Stomach (tissue), 4 donors: Measurements from ENCODE around the gene CADPS.

Experiments used
- EP300 ChIP-seq: sonication (generic); formaldehyde crosslinking; IDR thresholded peaks from one replicate; pipeline ENCODE4 v1.6.1; 2017; ENCODE audit warnings: antibody characterized with exemption
- POLR2A ChIP-seq, 4 donors: fragments of 450-650 bp; IDR thresholded peaks; one replicate each; pipeline ENCODE4 v1.6.1; 2016; ENCODE audit warnings: antibody characterized with exemption in 4 of 4, control low read depth in 2 of 4, mild to moderate bottlenecking in 1 of 4, moderate library complexity in 1 of 4
- POLR2AphosphoS5 ChIP-seq, 3 donors: sonication (generic); formaldehyde crosslinking; IDR thresholded peaks; one replicate each; pipeline ENCODE4 v1.6.1; 2016; ENCODE audit warnings: antibody characterized with exemption in 3 of 3
- TF ChIP-seq, protein P1 (sequence below), 7 experiments: fragments of 450-650 bp in 4 of 7; fragments of 200-600 bp in 3 of 7; sonication (generic) in 3 of 7; IDR thresholded peaks; one replicate each; pipeline ENCODE4 v1.5.1; 2016 to 2019; ENCODE audit warnings: antibody characterized with exemption in 7 of 7, control low read depth in 2 of 7, mild to moderate bottlenecking in 1 of 7

GRCh38 chr3:62812631-62813030, 62.6 kb downstream of the CADPS start:
- TF ChIP-seq POLR2A (IDR thresholded peaks at IDR 0.05) (no peak), POLR2AphosphoS5 (IDR thresholded peaks at IDR 0.05) (no peak), EP300 (no peak)
- TF ChIP-seq, protein P1, sequence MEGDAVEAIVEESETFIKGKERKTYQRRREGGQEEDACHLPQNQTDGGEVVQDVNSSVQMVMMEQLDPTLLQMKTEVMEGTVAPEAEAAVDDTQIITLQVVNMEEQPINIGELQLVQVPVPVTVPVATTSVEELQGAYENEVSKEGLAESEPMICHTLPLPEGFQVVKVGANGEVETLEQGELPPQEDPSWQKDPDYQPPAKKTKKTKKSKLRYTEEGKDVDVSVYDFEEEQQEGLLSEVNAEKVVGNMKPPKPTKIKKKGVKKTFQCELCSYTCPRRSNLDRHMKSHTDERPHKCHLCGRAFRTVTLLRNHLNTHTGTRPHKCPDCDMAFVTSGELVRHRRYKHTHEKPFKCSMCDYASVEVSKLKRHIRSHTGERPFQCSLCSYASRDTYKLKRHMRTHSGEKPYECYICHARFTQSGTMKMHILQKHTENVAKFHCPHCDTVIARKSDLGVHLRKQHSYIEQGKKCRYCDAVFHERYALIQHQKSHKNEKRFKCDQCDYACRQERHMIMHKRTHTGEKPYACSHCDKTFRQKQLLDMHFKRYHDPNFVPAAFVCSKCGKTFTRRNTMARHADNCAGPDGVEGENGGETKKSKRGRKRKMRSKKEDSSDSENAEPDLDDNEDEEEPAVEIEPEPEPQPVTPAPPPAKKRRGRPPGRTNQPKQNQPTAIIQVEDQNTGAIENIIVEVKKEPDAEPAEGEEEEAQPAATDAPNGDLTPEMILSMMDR (IDR thresholded peaks at IDR 0.05): no peak
